ENCODE results near the gene ASGR2.

GRCh38 chr17:7122381-7122780 lies 7.8 kb upstream of the ASGR2 start:
- no peak for TF ChIP-seq CTCF (IDR thresholded peaks at IDR 0.05)
- no peak for TF ChIP-seq POLR2A (IDR thresholded peaks at IDR 0.05)

Data from Peyer's patch (tissue), 4 donors.